MM.1S (cell line): ENCODE measurements around the gene CFAP65.

Experiments
- DNase-seq: peaks from one replicate; pipeline ENCODE4 v3.0.0-alpha.2; 2015
- H2AFZ ChIP-seq: fragments of 300-600 bp; sonication (generic); 2 replicates; pipeline ENCODE4 v1.6.0; 2016; ENCODE audit warnings: antibody characterized with exemption, low read length
- H3F3A ChIP-seq: fragments of 300-600 bp; sonication (generic); 2 replicates; pipeline ENCODE4 v1.6.1; 2016; ENCODE audit warnings: mild to moderate bottlenecking, antibody characterized with exemption, low read length, moderate library complexity, mixed read lengths; ENCODE audit not compliant: insufficient read depth
- H3K27ac ChIP-seq: fragments of 300-600 bp; sonication (generic); 2 replicates; pipeline ENCODE4 v1.5.1; 2016; ENCODE audit warnings: mild to moderate bottlenecking, low read length
- H3K27me3 ChIP-seq: fragments of 300-600 bp; sonication (generic); replicated peaks from 2 replicates; pipeline ENCODE4 v1.6.0; 2016; ENCODE audit warnings: low read length; ENCODE audit not compliant: insufficient read depth
- H3K36me3 ChIP-seq: fragments of 300-600 bp; sonication (generic); replicated peaks from 2 replicates; pipeline ENCODE4 v1.6.1; 2016; ENCODE audit warnings: mild to moderate bottlenecking, low read length, mixed read lengths; ENCODE audit not compliant: insufficient read depth
- H3K4me1 ChIP-seq: fragments of 300-600 bp; sonication (generic); 2 replicates; pipeline ENCODE4 v1.6.1; 2016; ENCODE audit warnings: low read length, mixed read lengths
- H3K4me2 ChIP-seq: fragments of 300-600 bp; sonication (generic); 2 replicates; pipeline ENCODE4 v1.6.0; 2016; ENCODE audit warnings: low read depth, low read length
- H3K4me3 ChIP-seq: fragments of 300-600 bp; sonication (generic); 2 replicates; pipeline ENCODE4 v1.5.1; 2016; ENCODE audit warnings: low read length, mixed read lengths
- H3K79me2 ChIP-seq: fragments of 300-600 bp; sonication (generic); 2 replicates; pipeline ENCODE4 v1.6.1; 2016; ENCODE audit warnings: mixed run types, low read length, mixed read lengths
- H3K9ac ChIP-seq: fragments of 300-600 bp; sonication (generic); 2 replicates; pipeline ENCODE4 v1.6.1; 2016; ENCODE audit warnings: low read length, mixed read lengths
- H3K9me2 ChIP-seq: fragments of 300-600 bp; sonication (generic); replicated peaks from 2 replicates; pipeline ENCODE4 v1.6.1; 2016; ENCODE audit warnings: mild to moderate bottlenecking, low read length, mixed read lengths; ENCODE audit not compliant: insufficient read depth
- H3K9me3 ChIP-seq: fragments of 300-600 bp; sonication (generic); replicated peaks from 2 replicates; pipeline ENCODE4 v1.6.1; 2016; ENCODE audit warnings: mild to moderate bottlenecking, low read length, mixed read lengths; ENCODE audit not compliant: insufficient read depth
- H4K20me1 ChIP-seq: fragments of 300-600 bp; sonication (generic); 2 replicates; pipeline ENCODE4 v1.6.1; 2016; ENCODE audit warnings: mild to moderate bottlenecking, low read length, moderate library complexity, mixed read lengths; ENCODE audit not compliant: insufficient read depth
- CTCF ChIP-seq: fragments of 300-600 bp; sonication (generic); IDR thresholded peaks from 2 replicates; pipeline ENCODE4 v1.5.1; 2016; ENCODE audit warnings: antibody characterized with exemption, low read length, mixed read lengths
- EZH2 ChIP-seq: fragments of 300-600 bp; sonication (generic); optimal IDR thresholded peaks from 2 replicates; pipeline ENCODE3; 2017; ENCODE audit warnings: low read depth, mild to moderate bottlenecking, antibody characterized with exemption, low read length, mixed read lengths
- EZH2phosphoT487 ChIP-seq: fragments of 300-600 bp; sonication (generic); IDR thresholded peaks from 2 replicates; pipeline ENCODE4 v1.6.1; 2018; ENCODE audit warnings: antibody characterized with exemption, low read length

The CFAP65 gene

GRCh38 chr2:219019436-219019835 is 21.9 kb downstream of the CFAP65 start:
- Histone ChIP-seq H4K20me1 (no peaks in the 10 kb centered on the region), H2AFZ (no peak overlapping the region), H3K9me2 (no peaks in the 10 kb centered on the region), H3K36me3 (no peaks in the 10 kb centered on the region), H3K9me3 (no peaks in the 10 kb centered on the region), H3K27ac (no peak overlapping the region), H3K79me2 (no peaks in the 10 kb centered on the region), H3K9ac (no peak overlapping the region), H3K4me3 (no peak overlapping the region), H3K4me2 (no peak overlapping the region), H3F3A (no peaks in the 10 kb centered on the region), H3K27me3 (peaks cover 86% of the 10 kb centered on the region), H3K4me1 (no peaks in the 10 kb centered on the region)
- TF ChIP-seq CTCF (no peak), EZH2phosphoT487 (no peak), EZH2 (no peak)
- no peak for DNase-seq

- no peaks in the 10 kb centered on the region for H3F3A ChIP-seq
- peaks cover 89% of the 10 kb centered on the region for H3K27me3 ChIP-seq
- H3K4me2 ChIP-seq, result no peak overlapping the region
- no peak overlapping the region for H2AFZ ChIP-seq
- no peaks in the 10 kb centered on the region for H3K9me2 ChIP-seq
- H3K27ac ChIP-seq, result no peak overlapping the region
- H3K9ac ChIP-seq, result no peak overlapping the region
- H4K20me1 ChIP-seq, result no peaks in the 10 kb centered on the region
- no peaks in the 10 kb centered on the region for H3K79me2 ChIP-seq
- no peak for DNase-seq
- no peaks in the 10 kb centered on the region for H3K9me3 ChIP-seq
- TF ChIP-seq EZH2, result no peak
- no peak for TF ChIP-seq CTCF
- TF ChIP-seq EZH2phosphoT487, result no peak
- H3K4me1 ChIP-seq, result no peaks in the 10 kb centered on the region
- no peaks in the 10 kb centered on the region for H3K36me3 ChIP-seq
- no peak overlapping the region for H3K4me3 ChIP-seq
Observed at GRCh38 chr2:219018726-219019125, 22.6 kb downstream of the CFAP65 start.

GRCh38 chr2:219018286-219018685 is 23.0 kb downstream of the CFAP65 start:
- Histone ChIP-seq H3K36me3 (no peaks in the 10 kb centered on the region), H3K9me3 (no peaks in the 10 kb centered on the region), H2AFZ (no peak overlapping the region), H3F3A (no peaks in the 10 kb centered on the region), H3K27me3 (peaks cover 92% of the 10 kb centered on the region), H3K4me1 (no peaks in the 10 kb centered on the region), H3K4me2 (no peak overlapping the region), H3K27ac (no peak overlapping the region), H3K9me2 (no peaks in the 10 kb centered on the region), H4K20me1 (no peaks in the 10 kb centered on the region), H3K79me2 (no peaks in the 10 kb centered on the region), H3K4me3 (no peak overlapping the region), H3K9ac (no peak overlapping the region)
- no peak for DNase-seq
- TF ChIP-seq EZH2phosphoT487 (no peak), CTCF (no peak), EZH2 (no peak)
